ENCODE results near the gene RREB1.

- TF ChIP-seq, protein P1, sequence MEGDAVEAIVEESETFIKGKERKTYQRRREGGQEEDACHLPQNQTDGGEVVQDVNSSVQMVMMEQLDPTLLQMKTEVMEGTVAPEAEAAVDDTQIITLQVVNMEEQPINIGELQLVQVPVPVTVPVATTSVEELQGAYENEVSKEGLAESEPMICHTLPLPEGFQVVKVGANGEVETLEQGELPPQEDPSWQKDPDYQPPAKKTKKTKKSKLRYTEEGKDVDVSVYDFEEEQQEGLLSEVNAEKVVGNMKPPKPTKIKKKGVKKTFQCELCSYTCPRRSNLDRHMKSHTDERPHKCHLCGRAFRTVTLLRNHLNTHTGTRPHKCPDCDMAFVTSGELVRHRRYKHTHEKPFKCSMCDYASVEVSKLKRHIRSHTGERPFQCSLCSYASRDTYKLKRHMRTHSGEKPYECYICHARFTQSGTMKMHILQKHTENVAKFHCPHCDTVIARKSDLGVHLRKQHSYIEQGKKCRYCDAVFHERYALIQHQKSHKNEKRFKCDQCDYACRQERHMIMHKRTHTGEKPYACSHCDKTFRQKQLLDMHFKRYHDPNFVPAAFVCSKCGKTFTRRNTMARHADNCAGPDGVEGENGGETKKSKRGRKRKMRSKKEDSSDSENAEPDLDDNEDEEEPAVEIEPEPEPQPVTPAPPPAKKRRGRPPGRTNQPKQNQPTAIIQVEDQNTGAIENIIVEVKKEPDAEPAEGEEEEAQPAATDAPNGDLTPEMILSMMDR (IDR thresholded peaks at IDR 0.05): no peak
- TF ChIP-seq POLR2A (IDR thresholded peaks at IDR 0.05; ENCODE audit: low read depth): no peak
- no peak for TF ChIP-seq EP300 (IDR thresholded peaks at IDR 0.05)
Measured at GRCh38 chr6:7204726-7205125, 97.0 kb downstream of the RREB1 start.
